Measurements from ENCODE around the gene SIGLEC11. TPM values are rescaled to one million over a fixed set of nuclear protein-coding genes. Genes with fewer than 3 reads are reported as not detected.

The SIGLEC11 gene
- total and polyA plus RNA-seq, 4 donors: 0.49 to 8.9 (median 3.3) TPM

DNA sequence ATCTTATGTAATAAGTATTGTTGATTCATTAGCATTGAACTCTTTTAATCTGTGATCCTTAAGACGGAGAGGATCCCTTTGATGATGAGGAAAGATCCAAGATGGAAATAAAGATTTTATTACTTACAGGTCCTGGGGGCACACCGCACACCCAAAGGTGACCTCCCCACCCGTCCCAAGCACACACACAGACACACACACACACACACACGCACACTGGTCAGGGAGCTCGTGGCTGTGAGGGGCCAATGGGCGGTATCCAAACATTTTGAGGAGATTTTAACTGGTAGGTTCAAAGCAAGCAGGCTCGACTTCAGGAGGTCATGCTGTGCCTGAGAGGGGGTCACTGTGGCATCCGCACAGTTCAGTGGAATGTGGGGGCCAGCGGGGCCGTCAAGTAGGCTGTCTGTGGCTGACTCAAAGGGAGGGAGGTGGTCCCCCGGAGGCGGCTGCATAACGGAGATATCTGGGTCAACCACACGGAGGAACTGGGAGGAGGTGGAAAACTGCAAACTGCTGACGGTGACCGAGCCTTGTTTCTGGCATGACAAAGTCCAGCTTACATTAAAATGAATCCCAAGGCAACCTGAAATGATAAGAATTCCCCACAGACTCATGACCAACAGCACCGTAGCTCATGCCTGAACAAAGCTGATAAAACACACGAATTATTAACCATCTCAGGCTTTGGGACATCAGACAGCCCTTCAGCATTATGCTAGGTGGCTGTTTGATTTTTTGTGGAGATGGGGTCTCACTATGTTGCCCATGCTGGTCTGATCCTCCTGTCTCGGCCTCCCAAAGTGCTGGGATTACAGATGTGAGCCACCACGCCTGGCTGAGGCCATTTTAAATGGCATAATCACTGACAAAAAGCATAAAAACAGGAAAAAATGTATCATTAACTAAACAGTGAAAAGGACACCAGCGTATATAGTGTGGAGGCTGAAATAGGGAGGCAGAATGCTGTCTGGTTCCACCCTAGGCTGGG, 20.9 kb upstream of the SIGLEC11 start:
- TF ChIP-seq, protein P1, sequence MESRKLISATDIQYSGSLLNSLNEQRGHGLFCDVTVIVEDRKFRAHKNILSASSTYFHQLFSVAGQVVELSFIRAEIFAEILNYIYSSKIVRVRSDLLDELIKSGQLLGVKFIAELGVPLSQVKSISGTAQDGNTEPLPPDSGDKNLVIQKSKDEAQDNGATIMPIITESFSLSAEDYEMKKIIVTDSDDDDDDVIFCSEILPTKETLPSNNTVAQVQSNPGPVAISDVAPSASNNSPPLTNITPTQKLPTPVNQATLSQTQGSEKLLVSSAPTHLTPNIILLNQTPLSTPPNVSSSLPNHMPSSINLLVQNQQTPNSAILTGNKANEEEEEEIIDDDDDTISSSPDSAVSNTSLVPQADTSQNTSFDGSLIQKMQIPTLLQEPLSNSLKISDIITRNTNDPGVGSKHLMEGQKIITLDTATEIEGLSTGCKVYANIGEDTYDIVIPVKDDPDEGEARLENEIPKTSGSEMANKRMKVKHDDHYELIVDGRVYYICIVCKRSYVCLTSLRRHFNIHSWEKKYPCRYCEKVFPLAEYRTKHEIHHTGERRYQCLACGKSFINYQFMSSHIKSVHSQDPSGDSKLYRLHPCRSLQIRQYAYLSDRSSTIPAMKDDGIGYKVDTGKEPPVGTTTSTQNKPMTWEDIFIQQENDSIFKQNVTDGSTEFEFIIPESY (IDR thresholded peaks at IDR 0.05): no peak
- TF ChIP-seq GABPA (IDR thresholded peaks at IDR 0.05 in 1 of 2, conservative IDR thresholded peaks at IDR 0.05 in 1 of 2) (no peak), YY1 (IDR thresholded peaks at IDR 0.05) (no peak), MAX (IDR thresholded peaks at IDR 0.05) (no peak), JUND (IDR thresholded peaks at IDR 0.05) (no peak), HNF4G (IDR thresholded peaks at IDR 0.05) (no peak), FOXA2 (IDR thresholded peaks at IDR 0.05) (no peak), EGR1 (IDR thresholded peaks at IDR 0.05; ENCODE audit: low read depth in 2 of 2) (no peak), REST (IDR thresholded peaks at IDR 0.05) (no peak), RAD21 (IDR thresholded peaks at IDR 0.05) (no peak), FOXA1 (IDR thresholded peaks at IDR 0.05) (no peak), HNF4A (conservative IDR thresholded peaks at IDR 0.05) (no peak), NR2F2 (IDR thresholded peaks at IDR 0.05) (no peak)
- TF ChIP-seq, protein P2, sequence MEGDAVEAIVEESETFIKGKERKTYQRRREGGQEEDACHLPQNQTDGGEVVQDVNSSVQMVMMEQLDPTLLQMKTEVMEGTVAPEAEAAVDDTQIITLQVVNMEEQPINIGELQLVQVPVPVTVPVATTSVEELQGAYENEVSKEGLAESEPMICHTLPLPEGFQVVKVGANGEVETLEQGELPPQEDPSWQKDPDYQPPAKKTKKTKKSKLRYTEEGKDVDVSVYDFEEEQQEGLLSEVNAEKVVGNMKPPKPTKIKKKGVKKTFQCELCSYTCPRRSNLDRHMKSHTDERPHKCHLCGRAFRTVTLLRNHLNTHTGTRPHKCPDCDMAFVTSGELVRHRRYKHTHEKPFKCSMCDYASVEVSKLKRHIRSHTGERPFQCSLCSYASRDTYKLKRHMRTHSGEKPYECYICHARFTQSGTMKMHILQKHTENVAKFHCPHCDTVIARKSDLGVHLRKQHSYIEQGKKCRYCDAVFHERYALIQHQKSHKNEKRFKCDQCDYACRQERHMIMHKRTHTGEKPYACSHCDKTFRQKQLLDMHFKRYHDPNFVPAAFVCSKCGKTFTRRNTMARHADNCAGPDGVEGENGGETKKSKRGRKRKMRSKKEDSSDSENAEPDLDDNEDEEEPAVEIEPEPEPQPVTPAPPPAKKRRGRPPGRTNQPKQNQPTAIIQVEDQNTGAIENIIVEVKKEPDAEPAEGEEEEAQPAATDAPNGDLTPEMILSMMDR (IDR thresholded peaks at IDR 0.05; ENCODE audit: low read depth, low read length, missing input control): no peak
- Histone ChIP-seq H3K4me1 (ENCODE audit: control insufficient read depth in 4 of 4, insufficient read depth in 4 of 4, low read length in 3 of 4) (no peaks in the 10 kb centered on the region), H3K27ac (ENCODE audit: low read depth in 1 of 2, low read length in 2 of 2) (no peak overlapping the region), H3K36me3 (ENCODE audit: control insufficient read depth in 4 of 4, insufficient read depth in 3 of 4, low read depth in 1 of 4, low read length in 3 of 4) (peaks cover 5 to 45% (median 19%) of the 10 kb centered on the region in 4 donors), H3K4me3 (ENCODE audit: low read depth in 1 of 3, low read length in 3 of 3) (no peak overlapping the region), H3K9me3 (ENCODE audit: control insufficient read depth in 4 of 4, low read length in 3 of 4) (no peaks in the 10 kb centered on the region), H3K27me3 (ENCODE audit: control insufficient read depth in 4 of 4, insufficient read depth in 4 of 4, low read length in 3 of 4) (no peaks in the 10 kb centered on the region), H3K9ac (ENCODE audit: low read depth in 1 of 2, low read length in 2 of 2) (no peak overlapping the region)
- 89% methylated on average over 21 of the region's 21 CpGs for WGBS
- DNase-seq (ENCODE audit: low spot score): peak; percentile 35

Data from liver (tissue), 9 donors.